GM23338 (cell line): ENCODE data around the gene ATG7.

Source experiments
- EZH2 ChIP-seq: fragments of 200-600 bp; sonication (generic); IDR thresholded peaks from one replicate; pipeline ENCODE4 v1.8.0; 2017; ENCODE audit warnings: antibody characterized with exemption, mild to moderate bottlenecking, low read depth; ENCODE audit not compliant: unreplicated experiment
- EZH2phosphoT487 ChIP-seq: fragments of 200-600 bp; sonication (generic); IDR thresholded peaks from one replicate; pipeline ENCODE4 v1.8.1; 2018; ENCODE audit warnings: antibody characterized with exemption; ENCODE audit not compliant: unreplicated experiment
- NANOG ChIP-seq: IDR thresholded peaks from 2 replicates; pipeline ENCODE4 v1.6.1; 2016; ENCODE audit warnings: antibody characterized with exemption, borderline replicate concordance
- POLR2AphosphoS5 ChIP-seq: IDR thresholded peaks from 2 replicates; pipeline ENCODE4 v1.6.1; 2016; ENCODE audit warnings: antibody characterized with exemption, low read depth
- ZNF114 ChIP-seq: fragments of 250-450 bp; sonication (Bioruptor Pico); IDR thresholded peaks from 2 replicates; pipeline ENCODE4 v1.5.0; 2020; ENCODE audit warnings: mild to moderate bottlenecking, moderate library complexity
- ZNF462 ChIP-seq: fragments of 250-450 bp; sonication (Bioruptor Pico); IDR thresholded peaks from 2 replicates; pipeline ENCODE4 v1.5.0; 2020; ENCODE audit warnings: mild to moderate bottlenecking, moderate library complexity
- TF ChIP-seq, protein P1 (sequence below), 2 experiments: fragments of 200-600 bp in 1 of 2; sonication (generic) in 1 of 2; conservative IDR thresholded peaks; 2 replicates each; pipeline versions ENCODE4 v1.5.1 to v1.6.1; 2016 to 2017; ENCODE audit warnings: antibody characterized with exemption in 2 of 2, low read depth in 2 of 2, mild to moderate bottlenecking in 2 of 2, moderate library complexity in 1 of 2
- TF ChIP-seq, protein P2 (sequence below): IDR thresholded peaks from one replicate; pipeline ENCODE4 v1.6.1; 2018; ENCODE audit warnings: antibody characterized with exemption; ENCODE audit not compliant: unreplicated experiment

GRCh38 chr3:11434563-11435096, 162.4 kb downstream of the ATG7 start:
- TF ChIP-seq EZH2 (no peak), ZNF114 (no peak), POLR2AphosphoS5 (no peak), EZH2phosphoT487 (no peak), ZNF462 (CRISPR knock-in tag) (no peak), NANOG (no peak)
- TF ChIP-seq, protein P1, sequence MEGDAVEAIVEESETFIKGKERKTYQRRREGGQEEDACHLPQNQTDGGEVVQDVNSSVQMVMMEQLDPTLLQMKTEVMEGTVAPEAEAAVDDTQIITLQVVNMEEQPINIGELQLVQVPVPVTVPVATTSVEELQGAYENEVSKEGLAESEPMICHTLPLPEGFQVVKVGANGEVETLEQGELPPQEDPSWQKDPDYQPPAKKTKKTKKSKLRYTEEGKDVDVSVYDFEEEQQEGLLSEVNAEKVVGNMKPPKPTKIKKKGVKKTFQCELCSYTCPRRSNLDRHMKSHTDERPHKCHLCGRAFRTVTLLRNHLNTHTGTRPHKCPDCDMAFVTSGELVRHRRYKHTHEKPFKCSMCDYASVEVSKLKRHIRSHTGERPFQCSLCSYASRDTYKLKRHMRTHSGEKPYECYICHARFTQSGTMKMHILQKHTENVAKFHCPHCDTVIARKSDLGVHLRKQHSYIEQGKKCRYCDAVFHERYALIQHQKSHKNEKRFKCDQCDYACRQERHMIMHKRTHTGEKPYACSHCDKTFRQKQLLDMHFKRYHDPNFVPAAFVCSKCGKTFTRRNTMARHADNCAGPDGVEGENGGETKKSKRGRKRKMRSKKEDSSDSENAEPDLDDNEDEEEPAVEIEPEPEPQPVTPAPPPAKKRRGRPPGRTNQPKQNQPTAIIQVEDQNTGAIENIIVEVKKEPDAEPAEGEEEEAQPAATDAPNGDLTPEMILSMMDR (conservative IDR thresholded peaks at IDR 0.05; ENCODE audit: low read depth in 2 of 2), result no peak
- TF ChIP-seq, protein P2, sequence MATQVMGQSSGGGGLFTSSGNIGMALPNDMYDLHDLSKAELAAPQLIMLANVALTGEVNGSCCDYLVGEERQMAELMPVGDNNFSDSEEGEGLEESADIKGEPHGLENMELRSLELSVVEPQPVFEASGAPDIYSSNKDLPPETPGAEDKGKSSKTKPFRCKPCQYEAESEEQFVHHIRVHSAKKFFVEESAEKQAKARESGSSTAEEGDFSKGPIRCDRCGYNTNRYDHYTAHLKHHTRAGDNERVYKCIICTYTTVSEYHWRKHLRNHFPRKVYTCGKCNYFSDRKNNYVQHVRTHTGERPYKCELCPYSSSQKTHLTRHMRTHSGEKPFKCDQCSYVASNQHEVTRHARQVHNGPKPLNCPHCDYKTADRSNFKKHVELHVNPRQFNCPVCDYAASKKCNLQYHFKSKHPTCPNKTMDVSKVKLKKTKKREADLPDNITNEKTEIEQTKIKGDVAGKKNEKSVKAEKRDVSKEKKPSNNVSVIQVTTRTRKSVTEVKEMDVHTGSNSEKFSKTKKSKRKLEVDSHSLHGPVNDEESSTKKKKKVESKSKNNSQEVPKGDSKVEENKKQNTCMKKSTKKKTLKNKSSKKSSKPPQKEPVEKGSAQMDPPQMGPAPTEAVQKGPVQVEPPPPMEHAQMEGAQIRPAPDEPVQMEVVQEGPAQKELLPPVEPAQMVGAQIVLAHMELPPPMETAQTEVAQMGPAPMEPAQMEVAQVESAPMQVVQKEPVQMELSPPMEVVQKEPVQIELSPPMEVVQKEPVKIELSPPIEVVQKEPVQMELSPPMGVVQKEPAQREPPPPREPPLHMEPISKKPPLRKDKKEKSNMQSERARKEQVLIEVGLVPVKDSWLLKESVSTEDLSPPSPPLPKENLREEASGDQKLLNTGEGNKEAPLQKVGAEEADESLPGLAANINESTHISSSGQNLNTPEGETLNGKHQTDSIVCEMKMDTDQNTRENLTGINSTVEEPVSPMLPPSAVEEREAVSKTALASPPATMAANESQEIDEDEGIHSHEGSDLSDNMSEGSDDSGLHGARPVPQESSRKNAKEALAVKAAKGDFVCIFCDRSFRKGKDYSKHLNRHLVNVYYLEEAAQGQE, result no peak
